Measurements from ENCODE around the gene ADGRV1. TPM values are rescaled to one million over a fixed set of nuclear protein-coding genes. Genes with fewer than 3 reads are reported as not detected.
"Not testable (repeated sequence)": the region's sequence is repeated elsewhere in the genome, so short reads cannot be mapped to it uniquely, and the experiment has no call there.

The ADGRV1 gene
- total RNA-seq, 3 donors from 2014 or later = 0.32 to 0.54 (median 0.53) TPM

DNA sequence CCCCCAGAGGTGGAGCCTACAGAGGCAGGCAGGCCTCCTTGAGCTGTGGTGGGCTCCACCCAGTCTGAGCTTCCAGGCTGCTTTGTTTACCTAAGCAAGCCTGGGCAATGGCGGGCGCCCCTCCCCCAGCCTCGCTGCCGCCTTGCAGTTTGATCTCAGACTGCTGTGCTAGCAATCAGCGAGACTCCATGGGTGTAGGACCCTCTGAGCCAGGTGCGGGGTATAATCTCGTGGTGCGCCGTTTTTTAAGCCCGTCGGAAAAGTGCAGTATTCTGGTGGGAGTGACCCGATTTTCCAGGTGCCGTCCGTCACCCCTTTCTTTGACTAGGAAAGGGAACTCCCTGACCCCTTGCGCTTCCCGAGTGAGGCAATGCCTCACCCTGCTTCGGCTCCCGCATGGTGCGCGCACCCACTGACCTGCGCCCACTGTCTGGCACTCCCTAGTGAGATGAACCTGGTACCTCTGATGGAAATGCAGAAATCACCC is 109.5 kb downstream of the ADGRV1 start:
- not testable (repeated sequence) for H3K4me1 Mint-ChIP-seq (ENCODE audit: low read depth); ATAC-seq; H3K27me3 Mint-ChIP-seq (ENCODE audit: low read depth); H3K4me3 Mint-ChIP-seq; H3K36me3 Mint-ChIP-seq (ENCODE audit: insufficient read depth); H3K9me3 Mint-ChIP-seq; DNase-seq

DNA sequence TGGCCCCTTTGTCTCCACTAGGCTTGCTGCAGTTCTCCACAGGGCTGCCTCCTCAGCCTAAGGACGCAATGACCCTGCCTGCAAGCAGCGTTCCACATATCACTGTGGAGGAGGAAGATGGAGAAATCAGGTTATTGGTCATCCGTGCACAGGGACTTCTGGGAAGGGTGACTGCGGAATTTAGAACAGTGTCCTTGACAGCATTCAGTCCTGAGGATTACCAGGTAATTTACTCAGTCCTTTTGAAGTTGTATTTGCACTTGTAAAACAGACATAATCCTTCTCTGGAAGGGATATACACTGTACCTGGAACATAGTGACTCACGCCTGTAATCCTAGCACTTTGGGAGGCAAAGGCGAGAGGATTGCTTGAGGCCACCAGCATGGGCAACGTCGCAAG is 116.6 kb downstream of the ADGRV1 start:
- no peak overlapping the region for H3K4me3 Mint-ChIP-seq
- H3K27me3 Mint-ChIP-seq (ENCODE audit: low read depth) = no peaks in the 10 kb centered on the region
- H3K9me3 Mint-ChIP-seq = no peaks in the 10 kb centered on the region
- no peak for DNase-seq
- H3K36me3 Mint-ChIP-seq (ENCODE audit: insufficient read depth) = no peaks in the 10 kb centered on the region
- no peak for ATAC-seq
- H3K4me1 Mint-ChIP-seq (ENCODE audit: low read depth) = no peaks in the 10 kb centered on the region

DNA sequence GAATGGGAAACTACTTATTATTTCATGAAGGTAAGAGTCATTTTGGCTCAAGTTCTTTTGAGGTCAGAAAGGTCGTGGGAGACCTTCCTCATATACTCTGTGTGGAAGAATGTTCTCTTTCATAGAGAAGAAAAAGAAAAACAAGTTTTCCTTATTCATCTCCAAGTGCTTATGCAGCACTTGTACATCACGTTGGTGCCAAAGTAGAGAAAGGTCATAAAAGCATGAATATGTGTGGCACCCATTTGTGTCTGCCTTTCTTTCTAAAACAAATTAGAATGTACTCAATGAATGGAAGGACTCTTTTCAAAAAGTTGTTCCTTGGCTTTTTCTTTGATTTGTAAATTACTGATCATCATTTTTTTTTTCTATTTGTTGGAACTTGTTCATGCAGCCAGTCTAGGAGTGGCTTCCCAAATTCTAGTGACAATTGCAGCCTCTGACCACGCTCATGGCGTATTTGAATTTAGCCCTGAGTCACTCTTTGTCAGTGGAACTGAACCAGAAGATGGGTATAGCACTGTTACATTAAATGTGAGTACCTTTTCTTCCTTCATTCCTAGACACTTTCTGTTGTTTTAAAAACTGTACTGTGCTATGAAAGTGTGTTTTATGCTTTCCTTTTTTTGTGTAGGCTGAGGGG is 122.4 kb downstream of the ADGRV1 start:
- Mint-ChIP-seq H3K27me3 (ENCODE audit: low read depth) (no peaks in the 10 kb centered on the region), H3K4me3 (no peak overlapping the region), H3K9me3 (no peaks in the 10 kb centered on the region), H3K36me3 (ENCODE audit: insufficient read depth) (no peaks in the 10 kb centered on the region), H3K4me1 (ENCODE audit: low read depth) (no peaks in the 10 kb centered on the region)
- no peak for ATAC-seq
- DNase-seq = no peak

DNA sequence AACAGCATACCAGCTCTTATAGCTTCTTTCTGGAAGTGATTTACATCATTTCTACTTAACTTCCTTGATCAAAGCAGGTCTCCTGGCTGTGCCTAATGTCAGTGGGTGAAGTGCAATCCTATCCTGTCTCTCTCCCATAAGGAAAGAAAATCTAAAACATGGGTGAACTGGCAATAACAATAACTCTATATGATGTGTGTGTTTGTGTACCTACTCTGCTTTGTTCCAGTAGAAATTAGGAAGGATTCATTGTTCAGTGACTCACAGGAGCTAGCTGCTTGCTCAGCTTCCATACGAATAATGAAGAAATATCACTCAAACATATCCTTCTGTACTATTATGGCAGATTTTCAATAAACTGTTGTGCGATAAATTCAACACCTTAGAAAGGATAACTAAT is 123.7 kb downstream of the ADGRV1 start:
- no peaks in the 10 kb centered on the region for H3K9me3 Mint-ChIP-seq

DNA sequence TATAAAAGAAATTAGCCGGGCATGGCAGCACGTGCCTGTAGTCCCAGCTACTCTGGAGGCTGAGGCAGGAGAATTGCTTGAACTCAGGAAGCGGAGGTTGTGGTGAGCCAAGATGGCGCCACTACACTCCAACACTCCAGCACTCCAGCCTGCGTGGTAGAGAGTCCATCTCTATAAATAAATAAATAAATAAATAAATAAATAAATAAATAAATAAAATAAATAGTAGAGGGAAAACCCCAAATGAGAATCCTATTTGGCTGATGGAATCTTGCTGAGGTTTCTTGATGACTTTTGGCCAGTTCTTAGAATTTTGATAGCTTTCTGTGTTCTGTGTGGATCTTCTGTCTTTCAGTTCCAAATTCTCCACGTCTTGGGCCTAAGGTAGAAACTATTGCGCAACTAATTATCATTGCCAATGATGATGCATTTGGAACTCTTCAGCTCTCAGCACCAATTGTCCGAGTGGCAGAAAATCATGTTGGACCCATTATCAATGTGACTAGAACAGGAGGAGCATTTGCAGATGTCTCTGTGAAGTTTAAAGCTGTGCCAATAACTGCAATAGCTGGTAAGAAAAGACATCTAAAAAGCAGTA is 126.9 kb downstream of the ADGRV1 start:
- no peaks in the 10 kb centered on the region for H3K9me3 Mint-ChIP-seq
- H3K36me3 Mint-ChIP-seq (ENCODE audit: insufficient read depth) = no peaks in the 10 kb centered on the region
- DNase-seq (no peak), ATAC-seq (no peak)
- H3K27me3 Mint-ChIP-seq (ENCODE audit: low read depth) = no peaks in the 10 kb centered on the region
- H3K4me1 Mint-ChIP-seq (ENCODE audit: low read depth) = no peaks in the 10 kb centered on the region
- no peak overlapping the region for H3K4me3 Mint-ChIP-seq

More for the DNA sequence above, 123.7 kb downstream of the ADGRV1 start:
- H3K4me1 Mint-ChIP-seq (ENCODE audit: low read depth) = no peaks in the 10 kb centered on the region
- H3K4me3 Mint-ChIP-seq = no peak overlapping the region
- H3K27me3 Mint-ChIP-seq (ENCODE audit: low read depth) = no peaks in the 10 kb centered on the region
- DNase-seq = no peak
- no peaks in the 10 kb centered on the region for H3K36me3 Mint-ChIP-seq (ENCODE audit: insufficient read depth)
- ATAC-seq = no peak

DNA sequence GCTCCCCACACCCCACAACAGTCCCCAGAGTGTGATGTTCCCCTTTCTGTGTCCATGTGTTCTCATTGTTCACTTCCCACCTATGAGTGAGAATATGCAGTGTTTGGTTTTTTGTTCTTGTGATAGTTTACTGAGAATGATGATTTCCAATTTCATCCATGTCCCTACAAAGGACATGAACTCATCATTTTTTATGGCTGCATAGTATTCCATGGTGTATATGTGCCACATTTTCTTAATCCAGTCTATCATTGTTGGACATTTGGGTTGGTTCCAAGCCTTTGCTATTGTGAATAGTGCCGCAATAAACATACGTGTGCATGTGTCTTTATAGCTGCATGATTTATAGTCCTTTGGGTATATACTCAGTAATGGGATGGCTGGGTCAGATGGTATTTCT is 127.8 kb downstream of the ADGRV1 start:
- H3K9me3 Mint-ChIP-seq; H3K36me3 Mint-ChIP-seq (ENCODE audit: insufficient read depth); ATAC-seq; H3K27me3 Mint-ChIP-seq (ENCODE audit: low read depth); H3K4me3 Mint-ChIP-seq; H3K4me1 Mint-ChIP-seq (ENCODE audit: low read depth); DNase-seq: not testable (repeated sequence)

DNA sequence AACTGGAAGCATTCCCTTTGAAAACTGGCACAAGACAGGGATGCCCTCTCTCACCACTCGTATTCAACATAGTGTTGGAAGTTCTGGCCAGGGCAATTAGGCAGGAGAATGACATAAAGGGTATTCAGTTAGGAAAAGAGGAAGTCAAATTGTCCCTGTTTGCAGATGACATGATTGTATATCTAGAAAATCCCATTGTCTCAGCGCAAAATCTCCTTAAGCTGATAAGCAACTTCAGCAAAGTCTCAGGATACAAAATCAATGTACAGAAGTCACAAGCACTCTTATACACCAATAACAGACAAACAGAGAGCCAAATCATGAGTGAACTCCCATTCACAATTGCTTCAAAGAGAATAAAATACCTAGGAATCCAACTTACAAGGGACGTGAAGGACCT is 128.9 kb downstream of the ADGRV1 start:
- H3K36me3 Mint-ChIP-seq (ENCODE audit: insufficient read depth); H3K27me3 Mint-ChIP-seq (ENCODE audit: low read depth); ATAC-seq; H3K9me3 Mint-ChIP-seq; H3K4me3 Mint-ChIP-seq; DNase-seq; H3K4me1 Mint-ChIP-seq (ENCODE audit: low read depth): not testable (repeated sequence)

DNA sequence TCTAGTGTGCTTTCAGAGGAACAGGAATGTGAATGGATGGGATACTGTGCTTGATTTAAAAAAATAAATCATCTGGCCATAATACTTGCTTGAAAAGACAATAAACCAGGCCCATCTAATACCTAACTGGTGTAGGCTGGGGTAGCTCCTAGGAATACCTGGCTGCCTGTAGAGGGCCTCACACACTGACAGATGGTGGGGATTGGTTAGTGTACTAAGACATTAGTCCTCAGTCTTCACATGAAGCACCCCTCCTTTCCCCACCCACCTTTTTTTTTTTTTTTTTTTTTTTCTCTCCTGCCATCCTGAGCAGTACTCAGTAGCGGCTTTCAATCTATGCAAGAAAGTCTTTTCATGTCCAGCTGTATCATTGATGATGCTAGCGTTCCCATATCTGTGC is 130.5 kb downstream of the ADGRV1 start:
- Mint-ChIP-seq H3K27me3 (ENCODE audit: low read depth) (no peaks in the 10 kb centered on the region), H3K4me1 (ENCODE audit: low read depth) (no peaks in the 10 kb centered on the region), H3K9me3 (no peaks in the 10 kb centered on the region), H3K36me3 (ENCODE audit: insufficient read depth) (no peaks in the 10 kb centered on the region), H3K4me3 (no peak overlapping the region)
- no peak for ATAC-seq
- no peak for DNase-seq

DNA sequence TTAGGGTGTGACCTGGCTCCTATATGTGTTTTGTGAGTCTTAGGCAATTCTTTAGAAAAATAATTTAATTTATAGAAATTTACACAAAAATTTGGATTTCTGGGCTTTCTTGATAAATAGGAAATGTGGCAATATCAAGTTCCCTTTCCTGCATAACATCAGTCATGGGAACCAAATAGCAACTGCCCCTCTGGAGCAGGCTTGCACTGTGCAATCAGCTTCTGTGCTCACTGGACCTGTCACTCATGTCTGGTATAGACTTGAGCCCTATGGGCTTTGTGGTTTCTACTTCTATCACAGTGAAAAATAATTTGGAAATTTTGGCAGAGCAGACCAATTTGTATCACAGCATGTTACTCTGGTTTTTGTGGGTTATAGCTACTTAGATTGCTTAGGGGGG is 131.7 kb downstream of the ADGRV1 start:
- Mint-ChIP-seq H3K9me3 (no peaks in the 10 kb centered on the region), H3K4me3 (no peak overlapping the region), H3K4me1 (ENCODE audit: low read depth) (no peaks in the 10 kb centered on the region), H3K36me3 (ENCODE audit: insufficient read depth) (no peaks in the 10 kb centered on the region), H3K27me3 (ENCODE audit: low read depth) (no peaks in the 10 kb centered on the region)
- ATAC-seq (no peak), DNase-seq (no peak)

DNA sequence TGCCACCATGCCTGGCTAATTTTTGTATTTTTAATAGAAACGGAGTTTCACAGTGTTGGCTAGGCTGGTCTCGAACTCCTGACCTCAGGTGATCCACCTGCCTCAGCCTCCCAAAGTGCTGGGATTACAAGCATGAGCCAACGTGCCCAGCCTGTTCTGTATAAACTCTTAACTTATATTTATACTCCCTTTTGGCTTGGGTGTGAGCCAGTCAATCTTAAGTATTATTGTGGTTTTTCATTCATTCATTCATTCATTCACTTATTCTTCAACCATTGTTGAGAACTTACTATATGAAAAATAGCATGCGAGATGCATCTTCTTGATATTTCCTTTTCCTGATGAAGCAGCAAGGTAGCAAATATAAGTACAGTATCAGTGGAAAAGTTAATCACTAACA is 132.9 kb downstream of the ADGRV1 start:
- ATAC-seq = no peak

DNA sequence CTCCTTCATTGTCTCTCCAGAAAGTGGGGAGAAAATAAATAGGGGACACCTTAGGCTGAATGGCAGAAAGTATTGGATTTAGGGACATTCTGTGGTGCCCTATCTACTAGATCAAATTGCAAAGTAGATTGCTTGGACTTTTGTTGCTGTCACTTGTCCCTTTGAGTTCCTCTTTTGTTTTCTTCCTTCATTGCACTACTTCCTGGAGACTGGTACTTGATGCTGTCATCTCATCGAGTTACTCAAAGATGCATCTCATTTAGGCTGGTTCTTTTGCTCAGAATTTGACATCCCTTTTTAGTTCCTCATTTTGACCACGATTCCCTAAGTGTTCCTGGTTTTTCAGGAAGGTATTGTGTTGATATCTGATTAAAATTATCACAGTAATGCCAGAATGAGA is 137.6 kb downstream of the ADGRV1 start:
- Mint-ChIP-seq H3K4me3 (no peak overlapping the region), H3K27me3 (ENCODE audit: low read depth) (no peaks in the 10 kb centered on the region), H3K36me3 (ENCODE audit: insufficient read depth) (no peaks in the 10 kb centered on the region), H3K9me3 (no peaks in the 10 kb centered on the region), H3K4me1 (ENCODE audit: low read depth) (no peaks in the 10 kb centered on the region)
- DNase-seq = no peak
- no peak for ATAC-seq

More for the DNA sequence above, 132.9 kb downstream of the ADGRV1 start:
- H3K27me3 Mint-ChIP-seq (ENCODE audit: low read depth) = no peaks in the 10 kb centered on the region
- H3K9me3 Mint-ChIP-seq = no peaks in the 10 kb centered on the region
- no peak overlapping the region for H3K4me3 Mint-ChIP-seq
- DNase-seq = no peak
- no peaks in the 10 kb centered on the region for H3K4me1 Mint-ChIP-seq (ENCODE audit: low read depth)
- no peaks in the 10 kb centered on the region for H3K36me3 Mint-ChIP-seq (ENCODE audit: insufficient read depth)

DNA sequence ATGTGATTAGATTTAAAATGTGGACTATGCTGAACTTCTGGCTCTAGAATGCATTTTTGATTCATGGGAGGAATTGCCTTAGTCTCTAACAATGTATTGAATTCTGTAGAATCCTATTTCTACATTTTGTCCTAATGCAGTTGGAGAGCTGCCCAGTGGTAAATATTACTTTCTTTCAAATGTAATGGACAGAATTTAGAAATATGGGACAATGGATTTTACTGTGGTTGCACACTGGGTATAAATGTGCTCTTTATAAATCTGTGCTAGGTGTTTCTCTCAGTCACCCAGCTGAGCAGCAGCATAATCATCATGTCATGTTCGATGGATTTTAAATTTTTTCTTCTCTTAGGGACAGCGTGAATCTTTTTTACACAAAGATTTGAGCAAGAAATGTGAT is 141.7 kb downstream of the ADGRV1 start:
- ATAC-seq (no peak), DNase-seq (no peak)
- Mint-ChIP-seq H3K27me3 (ENCODE audit: low read depth) (peaks cover 5% of the 10 kb centered on the region), H3K36me3 (ENCODE audit: insufficient read depth) (no peaks in the 10 kb centered on the region), H3K9me3 (no peaks in the 10 kb centered on the region), H3K4me1 (ENCODE audit: low read depth) (no peaks in the 10 kb centered on the region), H3K4me3 (no peak overlapping the region)

DNA sequence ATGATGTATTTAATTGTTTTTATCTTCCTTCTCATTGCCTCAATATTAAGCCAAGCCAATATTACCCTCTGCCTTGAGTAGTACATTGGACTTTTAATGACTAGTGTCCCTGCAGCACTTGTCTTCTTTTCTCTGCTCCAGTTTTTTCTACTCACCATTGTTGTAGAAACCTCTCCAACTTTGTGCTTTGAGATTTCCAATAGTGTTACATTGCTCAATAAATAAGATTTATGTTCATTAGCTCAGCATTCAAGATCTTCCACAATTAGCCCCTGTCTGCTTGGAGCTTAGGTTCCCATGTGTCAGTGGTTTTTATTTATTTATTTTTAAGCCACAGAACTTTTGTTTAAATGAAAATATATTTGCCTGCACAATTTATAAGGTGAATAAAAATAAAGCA is 145.3 kb downstream of the ADGRV1 start:
- ATAC-seq = no peak
- H3K27me3 Mint-ChIP-seq (ENCODE audit: low read depth) = peaks cover 7% of the 10 kb centered on the region
- H3K9me3 Mint-ChIP-seq = no peaks in the 10 kb centered on the region
- no peaks in the 10 kb centered on the region for H3K36me3 Mint-ChIP-seq (ENCODE audit: insufficient read depth)
- H3K4me3 Mint-ChIP-seq = no peak overlapping the region
- DNase-seq = no peak
- H3K4me1 Mint-ChIP-seq (ENCODE audit: low read depth) = no peaks in the 10 kb centered on the region

DNA sequence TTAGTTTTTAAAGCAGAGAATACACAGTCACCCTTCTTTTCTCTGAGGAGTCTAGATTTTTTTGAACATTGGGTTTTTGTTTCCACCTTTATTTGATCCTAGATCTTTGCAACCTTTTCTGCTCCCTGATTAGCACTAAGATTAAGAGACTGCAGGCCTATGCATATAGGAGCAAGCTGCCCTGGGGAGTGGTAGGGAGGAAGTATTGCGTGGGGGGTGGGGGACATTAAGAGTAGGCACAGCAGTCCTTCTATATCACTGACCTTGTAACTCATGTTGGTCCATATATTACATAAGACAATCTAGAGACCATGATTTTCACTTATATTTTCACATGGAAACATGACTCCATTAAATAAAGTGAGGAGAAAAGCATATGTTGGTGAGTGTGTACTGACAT is 149.1 kb downstream of the ADGRV1 start:
- Mint-ChIP-seq H3K4me1 (ENCODE audit: low read depth) (no peaks in the 10 kb centered on the region), H3K27me3 (ENCODE audit: low read depth) (peaks cover 7% of the 10 kb centered on the region), H3K4me3 (no peak overlapping the region), H3K9me3 (no peaks in the 10 kb centered on the region), H3K36me3 (ENCODE audit: insufficient read depth) (no peaks in the 10 kb centered on the region)
- DNase-seq (no peak), ATAC-seq (no peak)

DNA sequence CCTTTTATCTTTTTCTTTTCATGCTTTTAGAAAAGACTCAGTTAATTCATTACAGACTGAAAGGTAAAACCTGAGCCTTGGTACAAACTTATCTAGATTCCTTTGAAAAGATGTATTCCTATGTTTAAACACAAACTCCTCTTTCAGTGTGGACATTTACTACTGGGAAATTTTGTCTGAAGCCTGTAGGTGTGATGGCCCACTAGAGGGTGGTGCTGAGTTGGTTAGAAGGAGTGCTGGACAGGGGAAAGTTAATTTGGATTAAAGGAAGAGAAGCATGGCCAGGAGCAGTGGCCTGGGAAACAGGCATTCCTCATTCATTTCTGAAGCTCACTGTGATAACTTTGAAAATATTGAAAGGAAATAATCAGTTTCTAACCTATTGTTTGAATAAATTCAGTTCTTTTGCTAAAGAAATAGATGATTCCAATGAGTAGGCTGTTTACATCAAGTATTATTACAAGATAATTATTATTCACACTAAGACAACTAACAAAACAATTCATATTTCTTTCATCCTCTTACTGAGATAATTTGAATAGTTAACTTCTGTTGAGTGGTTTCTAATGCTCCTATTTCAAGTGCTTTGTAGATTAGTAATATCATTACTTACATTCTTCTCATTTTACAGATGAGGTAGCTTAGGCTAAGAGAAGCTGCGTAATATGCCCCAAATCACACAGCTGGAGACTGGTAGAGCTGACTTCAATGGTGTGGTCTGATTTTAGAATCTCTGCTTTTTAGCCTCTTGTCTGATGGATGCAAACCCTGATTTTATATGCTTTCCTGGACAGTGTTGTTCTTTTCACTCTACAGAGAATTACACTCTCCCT is 150.9 kb downstream of the ADGRV1 start:
- no peaks in the 10 kb centered on the region for H3K36me3 Mint-ChIP-seq (ENCODE audit: insufficient read depth)
- H3K4me1 Mint-ChIP-seq (ENCODE audit: low read depth) = no peaks in the 10 kb centered on the region
- no peak overlapping the region for H3K4me3 Mint-ChIP-seq
- no peaks in the 10 kb centered on the region for H3K9me3 Mint-ChIP-seq
- DNase-seq = no peak
- no peak for ATAC-seq
- H3K27me3 Mint-ChIP-seq (ENCODE audit: low read depth) = peaks cover 4% of the 10 kb centered on the region
